ENCODE data around the gene LMTK3.
"Not testable (repeated sequence)": the region's sequence is repeated elsewhere in the genome, so short reads cannot be mapped to it uniquely, and the experiment has no call there.

Gene LMTK3

DNA sequence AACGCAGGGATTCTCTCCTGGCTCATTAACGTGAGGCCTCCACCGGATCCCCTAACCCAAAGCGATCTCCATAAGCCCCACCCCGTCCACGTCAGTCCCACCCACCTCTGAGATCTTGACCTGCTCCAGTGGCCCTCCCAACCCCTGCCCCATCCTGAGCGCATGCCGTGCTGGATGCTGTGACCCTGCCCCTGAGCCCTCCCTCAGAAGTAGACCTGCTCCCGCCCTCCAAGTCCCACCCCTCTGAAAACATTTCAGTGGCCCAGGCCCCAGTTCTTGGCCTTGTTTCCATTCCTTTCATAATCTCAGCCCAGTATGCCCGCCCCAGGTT, 19.9 kb downstream of the LMTK3 start:
- Histone ChIP-seq H3K9me3 (ENCODE audit: control insufficient read depth, insufficient read depth, low read length) (no peaks in the 10 kb centered on the region), H3K36me3 (ENCODE audit: insufficient read depth, low read length) (0 out of 2 replicates have a peak, but pooled peaks cover 2% of the 10 kb centered on the region), H3K9ac (ENCODE audit: low read depth, low read length) (peak overlapping the region; percentile 46; the same call in 1 of the 2 replicates), H3K4me1 (ENCODE audit: insufficient read depth, low read length) (0 out of 2 replicates have a peak, but pooled peaks cover 6% of the 10 kb centered on the region)

DNA sequence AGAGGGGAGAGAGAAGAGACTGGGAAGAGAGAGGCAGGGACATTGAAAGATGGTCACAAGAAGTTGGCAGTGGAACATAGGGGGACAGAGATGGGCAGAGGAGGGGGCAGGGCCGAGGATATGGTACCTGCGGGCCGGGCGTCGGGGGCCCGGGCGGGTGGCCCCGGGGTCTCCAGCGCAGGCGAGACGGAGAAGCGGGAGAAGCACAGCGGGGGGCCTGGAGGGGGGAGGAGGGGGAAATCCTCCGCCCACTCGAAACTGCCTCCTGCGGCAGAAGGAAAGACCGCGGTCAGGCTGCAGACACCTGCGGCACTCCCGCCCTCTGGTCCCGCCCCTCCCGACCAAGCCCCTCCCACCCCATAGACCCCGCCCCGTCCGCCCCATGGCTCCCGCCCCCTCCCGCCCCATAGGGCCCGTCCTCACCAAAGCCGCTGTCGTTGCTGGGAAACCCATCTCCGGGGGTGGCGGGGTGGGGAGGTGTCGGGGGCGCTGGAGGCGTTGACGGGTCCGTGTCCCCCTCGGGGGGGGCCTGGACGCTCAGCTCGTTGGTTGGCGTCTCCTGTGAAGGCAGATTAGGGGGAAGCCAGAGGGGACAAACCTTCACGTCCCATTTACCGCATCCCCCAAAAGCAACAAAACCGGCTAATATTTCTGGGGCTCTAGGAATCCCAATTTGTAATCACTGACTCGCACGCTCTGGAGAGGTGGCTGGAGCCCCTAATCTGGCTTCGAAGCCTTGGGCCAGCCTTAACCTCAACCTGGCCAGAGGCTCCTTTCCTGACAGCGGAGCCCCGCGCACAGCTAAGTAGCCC, 20.4 kb downstream of the LMTK3 start:
- 0 out of 2 replicates have a peak, but pooled peaks cover 6% of the 10 kb centered on the region for H3K4me1 ChIP-seq (ENCODE audit: insufficient read depth, low read length)
- no peaks in the 10 kb centered on the region for H3K9me3 ChIP-seq (ENCODE audit: control insufficient read depth, insufficient read depth, low read length)
- H3K9ac ChIP-seq (ENCODE audit: low read depth, low read length), result peak overlapping the region; percentile 52; the same call in 1 of the 2 replicates
- 0 out of 2 replicates have a peak, but pooled peaks cover 2% of the 10 kb centered on the region for H3K36me3 ChIP-seq (ENCODE audit: insufficient read depth, low read length)

DNA sequence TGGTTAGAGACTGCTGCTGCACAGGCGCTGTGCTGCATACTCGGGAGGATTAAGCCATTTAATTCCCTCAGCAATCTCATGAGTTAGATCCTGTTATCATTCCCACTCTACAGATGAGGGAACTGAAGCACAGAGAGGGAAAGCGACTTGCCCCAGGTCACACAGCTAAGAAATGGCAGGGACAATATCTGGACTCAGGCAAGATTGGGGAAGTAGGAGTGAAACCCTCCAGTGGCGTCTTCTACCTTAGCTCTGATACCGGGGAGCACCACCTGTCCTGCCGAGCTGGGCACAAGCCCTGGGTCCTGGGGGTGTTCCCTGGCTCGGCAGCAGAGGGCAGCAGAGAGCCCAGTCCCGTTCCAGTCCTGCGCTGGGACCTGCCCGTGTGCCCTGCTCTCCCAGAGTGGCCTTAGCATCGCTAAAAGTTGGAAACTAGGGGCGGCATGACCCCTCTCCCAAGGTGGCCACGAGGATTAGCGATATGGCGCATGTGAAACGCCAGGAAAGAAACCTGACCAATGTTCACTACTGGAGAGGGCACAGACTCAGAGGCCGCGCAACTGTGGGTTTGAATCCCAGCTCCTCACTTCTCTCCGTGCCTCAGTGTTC, 21.9 kb downstream of the LMTK3 start:
- no peak overlapping the region; the same call in 1 of the 2 replicates for H3K9ac ChIP-seq (ENCODE audit: low read depth, low read length)
- H3K36me3 ChIP-seq (ENCODE audit: insufficient read depth, low read length), result 0 out of 2 replicates have a peak, but pooled peaks cover 2% of the 10 kb centered on the region
- H3K9me3 ChIP-seq (ENCODE audit: control insufficient read depth, insufficient read depth, low read length), result no peaks in the 10 kb centered on the region
- H3K4me1 ChIP-seq (ENCODE audit: insufficient read depth, low read length), result 0 out of 2 replicates have a peak, but pooled peaks cover 6% of the 10 kb centered on the region

DNA sequence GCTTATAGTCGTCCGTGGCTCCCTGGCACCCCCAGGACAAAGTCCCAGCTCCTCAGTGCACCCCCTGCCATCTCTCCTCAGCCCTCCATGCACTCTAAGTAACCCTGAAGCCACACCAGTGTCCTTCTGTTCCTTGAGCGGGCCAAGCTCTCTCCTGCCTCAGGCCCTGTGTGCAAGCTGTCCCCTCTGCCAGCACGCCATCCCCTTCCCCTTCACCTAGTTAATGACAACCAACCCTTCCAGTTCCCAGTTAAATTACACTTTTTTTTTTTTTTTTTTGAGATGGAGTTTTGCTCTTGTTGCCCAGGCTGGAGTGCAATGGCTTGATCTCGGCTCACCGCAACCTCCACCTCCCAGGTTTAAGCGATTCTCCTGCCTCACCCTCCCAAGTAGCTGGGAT, 23.2 kb downstream of the LMTK3 start:
- H3K9me3 ChIP-seq (ENCODE audit: control insufficient read depth, insufficient read depth, low read length); H3K36me3 ChIP-seq (ENCODE audit: insufficient read depth, low read length); H3K9ac ChIP-seq (ENCODE audit: low read depth, low read length); H3K4me1 ChIP-seq (ENCODE audit: insufficient read depth, low read length): not testable (repeated sequence)

DNA sequence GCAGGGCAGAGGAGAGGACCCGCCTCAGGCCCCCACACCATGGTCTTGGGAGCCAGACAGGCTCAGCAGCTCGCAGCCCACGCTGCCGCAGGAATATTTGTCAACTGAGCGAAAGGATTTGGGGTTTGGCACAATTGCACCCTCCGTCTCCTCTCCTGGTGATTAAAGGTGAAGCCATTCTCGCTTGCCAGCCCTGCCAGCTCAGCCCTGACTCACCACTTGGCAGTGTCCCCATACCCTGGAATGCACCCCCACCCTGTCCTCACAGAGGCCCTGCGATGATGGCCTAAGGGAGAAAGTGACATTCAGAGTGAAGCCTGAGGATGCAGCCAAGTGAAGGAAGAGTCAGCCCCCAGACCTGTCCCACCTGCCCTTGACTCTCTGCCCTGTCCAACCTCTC, 23.7 kb downstream of the LMTK3 start:
- Histone ChIP-seq H3K9me3 (ENCODE audit: control insufficient read depth, insufficient read depth, low read length) (no peaks in the 10 kb centered on the region), H3K4me1 (ENCODE audit: insufficient read depth, low read length) (0 out of 2 replicates have a peak, but pooled peaks cover 6% of the 10 kb centered on the region), H3K9ac (ENCODE audit: low read depth, low read length) (no peak overlapping the region), H3K36me3 (ENCODE audit: insufficient read depth, low read length) (0 out of 2 replicates have a peak, but pooled peaks cover 2% of the 10 kb centered on the region)

DNA sequence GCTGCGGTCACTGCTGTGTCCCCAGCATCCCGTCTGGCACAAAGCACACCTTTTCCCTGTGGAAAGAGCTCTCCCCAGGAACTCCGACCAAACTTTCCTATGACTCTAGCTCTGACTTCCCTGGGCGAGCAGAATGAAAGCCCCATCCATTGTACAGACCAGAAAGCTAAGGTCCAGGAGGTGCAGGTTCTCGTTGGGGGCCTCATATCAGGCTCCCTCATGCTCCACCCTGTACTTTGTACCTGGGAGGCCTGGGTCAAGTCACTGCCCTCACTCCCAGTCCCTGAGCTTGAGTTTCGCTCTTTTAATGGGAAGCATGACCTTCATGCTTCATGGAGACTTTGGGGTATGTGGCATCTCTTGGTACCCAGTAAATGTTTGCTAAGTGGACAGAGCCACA, 24.1 kb downstream of the LMTK3 start:
- Histone ChIP-seq H3K9ac (ENCODE audit: low read depth, low read length) (no peak overlapping the region), H3K9me3 (ENCODE audit: control insufficient read depth, insufficient read depth, low read length) (no peaks in the 10 kb centered on the region), H3K4me1 (ENCODE audit: insufficient read depth, low read length) (0 out of 2 replicates have a peak, but pooled peaks cover 6% of the 10 kb centered on the region), H3K36me3 (ENCODE audit: insufficient read depth, low read length) (0 out of 2 replicates have a peak, but pooled peaks cover 2% of the 10 kb centered on the region)

DNA sequence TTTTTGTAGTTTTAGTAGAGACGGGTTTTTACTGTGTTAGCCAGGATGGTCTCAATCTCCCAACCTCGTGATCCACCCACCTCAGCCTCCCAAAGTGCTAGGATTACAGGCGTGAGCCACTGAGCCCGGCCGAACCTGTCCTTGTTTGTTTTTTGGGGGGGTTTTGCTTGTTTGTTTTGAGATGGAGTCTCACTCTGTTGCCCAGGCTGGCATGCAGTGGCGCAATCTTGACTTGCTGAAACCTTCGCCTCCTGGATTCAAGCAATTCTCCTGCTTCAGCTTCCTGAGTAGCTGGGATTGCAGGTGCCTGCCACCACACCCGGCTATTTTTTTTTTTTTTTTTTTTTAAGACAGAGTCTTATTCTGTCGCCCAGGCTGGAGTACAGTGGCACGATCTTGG, 24.9 kb downstream of the LMTK3 start:
- H3K36me3 ChIP-seq (ENCODE audit: insufficient read depth, low read length); H3K9ac ChIP-seq (ENCODE audit: low read depth, low read length); H3K4me1 ChIP-seq (ENCODE audit: insufficient read depth, low read length); H3K9me3 ChIP-seq (ENCODE audit: control insufficient read depth, insufficient read depth, low read length): not testable (repeated sequence)

DNA sequence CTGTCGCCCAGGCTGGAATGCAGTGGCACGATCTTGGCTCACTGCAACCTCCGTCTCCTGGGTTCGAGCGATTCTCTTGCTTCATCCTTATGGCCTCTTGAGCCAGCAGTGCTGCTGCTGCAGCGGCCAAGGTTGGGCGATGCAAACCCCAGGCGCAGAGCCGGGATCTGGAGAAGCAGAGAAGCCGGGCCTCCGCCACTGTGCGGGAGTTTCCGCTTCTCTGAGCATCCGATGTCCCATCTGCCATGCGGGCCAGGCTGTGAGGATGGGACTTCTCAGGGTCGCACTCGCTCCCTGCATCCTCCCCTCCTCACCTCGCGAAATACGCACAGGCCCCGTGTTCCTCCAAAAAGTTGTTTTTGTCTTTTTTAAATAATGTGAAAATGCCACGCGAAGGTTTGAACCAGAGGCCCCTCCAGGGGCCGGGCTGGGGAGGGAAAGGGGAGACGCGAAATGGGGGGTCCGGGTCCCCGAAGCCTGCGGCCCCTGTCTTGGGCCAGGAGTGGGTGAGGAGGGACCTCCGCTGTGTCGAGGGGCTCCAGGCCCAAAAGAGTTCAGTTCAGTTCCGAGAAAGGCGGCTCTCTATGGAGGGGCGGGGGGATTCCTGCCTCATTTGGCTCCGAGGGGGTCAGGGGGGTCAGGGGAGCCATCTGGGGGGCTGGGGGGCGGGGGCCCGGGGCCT, 26.6 kb downstream of the LMTK3 start:
- Histone ChIP-seq H3K9me3 (ENCODE audit: control insufficient read depth, insufficient read depth, low read length) (no peaks in the 10 kb centered on the region), H3K9ac (ENCODE audit: low read depth, low read length) (no peak overlapping the region), H3K36me3 (ENCODE audit: insufficient read depth, low read length) (peaks cover 2% of the 10 kb centered on the region; the same call in 1 of the 2 replicates), H3K4me1 (ENCODE audit: insufficient read depth, low read length) (no peaks in the 10 kb centered on the region)

DNA sequence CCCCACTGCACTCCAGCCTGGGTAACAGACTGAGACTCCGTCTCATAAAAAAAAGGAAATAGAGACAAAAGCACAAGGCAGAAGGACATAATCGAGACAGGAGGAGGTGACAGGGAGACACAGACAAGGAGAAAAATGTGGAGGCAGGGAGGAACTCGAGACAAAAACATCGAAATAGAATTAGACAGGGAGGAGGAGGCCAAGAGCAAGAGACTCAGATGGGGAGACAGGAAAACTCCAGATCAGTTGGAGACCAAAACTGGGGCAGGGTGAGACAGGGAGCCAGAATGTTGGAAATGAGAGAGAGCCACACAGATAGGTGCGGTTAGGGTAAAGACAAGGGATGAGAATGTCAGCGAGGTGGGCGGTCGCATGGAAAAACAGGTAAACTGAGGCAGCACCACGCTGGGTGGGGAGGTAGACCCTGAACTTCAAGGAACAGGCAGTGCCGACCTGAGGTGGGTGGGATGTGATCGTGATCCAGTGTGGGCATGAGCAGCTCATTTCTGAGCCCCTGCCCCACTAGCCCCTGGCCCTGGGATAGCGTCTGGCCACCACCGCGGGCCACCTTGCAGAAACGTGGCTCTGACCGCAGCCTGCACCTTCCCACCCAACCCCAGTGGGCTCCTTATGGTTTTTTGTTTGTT, 27.3 kb downstream of the LMTK3 start:
- no peaks in the 10 kb centered on the region for H3K9me3 ChIP-seq (ENCODE audit: control insufficient read depth, insufficient read depth, low read length)

DNA sequence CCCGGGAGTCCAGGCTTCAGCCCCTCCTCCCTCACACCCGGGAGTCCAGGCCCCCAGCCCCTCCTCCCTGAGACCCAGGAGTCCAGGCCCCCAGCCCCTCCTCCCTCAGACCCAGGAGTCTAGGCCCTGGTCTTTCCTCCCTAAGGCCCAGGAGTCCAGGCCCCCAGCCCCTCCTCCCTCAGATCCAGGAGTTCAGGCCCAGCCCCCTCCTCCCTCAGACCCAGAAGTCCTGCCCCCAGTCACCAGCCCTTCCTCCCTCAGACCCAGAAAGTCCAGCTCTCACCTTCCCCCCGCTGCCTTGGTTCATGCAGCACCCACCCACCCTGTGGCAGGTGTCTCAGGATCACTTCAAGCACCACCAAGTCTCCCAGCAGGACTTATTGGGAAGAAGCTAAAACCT, 28.3 kb downstream of the LMTK3 start:
- Histone ChIP-seq H3K4me1 (ENCODE audit: insufficient read depth, low read length) (no peaks in the 10 kb centered on the region), H3K9ac (ENCODE audit: low read depth, low read length) (no peak overlapping the region), H3K36me3 (ENCODE audit: insufficient read depth, low read length) (peaks cover 2% of the 10 kb centered on the region; the same call in 1 of the 2 replicates), H3K9me3 (ENCODE audit: control insufficient read depth, insufficient read depth, low read length) (no peaks in the 10 kb centered on the region)

More for the DNA sequence above, 27.3 kb downstream of the LMTK3 start:
- Histone ChIP-seq H3K4me1 (ENCODE audit: insufficient read depth, low read length) (no peaks in the 10 kb centered on the region), H3K36me3 (ENCODE audit: insufficient read depth, low read length) (peaks cover 2% of the 10 kb centered on the region; the same call in 1 of the 2 replicates), H3K9ac (ENCODE audit: low read depth, low read length) (no peak overlapping the region)

DNA sequence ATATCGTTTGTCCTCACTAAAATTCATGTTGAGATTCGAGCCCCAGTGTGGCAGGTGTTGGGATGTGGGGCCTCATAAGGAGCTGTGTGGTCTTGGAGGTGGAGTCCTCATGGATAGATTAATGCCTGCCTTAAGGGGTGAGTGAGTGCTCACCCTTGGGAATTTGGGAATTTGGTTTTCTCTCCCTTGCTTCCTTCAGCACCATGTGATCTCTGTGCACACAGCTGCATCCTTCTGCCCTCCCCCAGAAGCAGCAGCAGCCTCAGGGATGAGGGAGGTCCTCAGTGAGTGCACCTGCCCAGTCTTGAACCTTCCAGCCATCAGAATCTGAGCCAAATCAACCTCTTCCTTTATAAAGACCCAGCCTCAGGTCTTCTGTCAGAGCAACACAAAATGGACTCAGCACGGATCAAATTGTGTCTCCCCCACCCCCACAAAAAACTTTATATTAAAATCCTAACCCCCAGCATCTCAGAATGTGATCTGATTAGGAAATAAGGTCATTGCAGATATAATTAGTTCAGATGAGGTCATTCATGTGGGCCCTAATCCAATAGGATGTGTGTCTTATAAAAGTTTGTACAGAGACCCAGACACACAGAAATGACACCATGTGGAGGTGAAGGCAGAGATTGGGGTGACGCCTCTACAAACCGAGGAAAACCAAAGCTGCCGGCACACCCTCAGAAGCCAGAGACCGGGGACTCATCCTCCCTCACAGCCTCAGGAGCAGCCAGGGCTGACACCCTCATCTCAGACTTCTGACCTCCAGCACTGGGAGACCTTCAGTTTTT, 29.6 kb downstream of the LMTK3 start:
- Histone ChIP-seq H3K36me3 (ENCODE audit: insufficient read depth, low read length) (no peaks in the 10 kb centered on the region; the same call in none of the 2 replicates), H3K9ac (ENCODE audit: low read depth, low read length) (no peak overlapping the region), H3K4me1 (ENCODE audit: insufficient read depth, low read length) (no peaks in the 10 kb centered on the region)

DNA sequence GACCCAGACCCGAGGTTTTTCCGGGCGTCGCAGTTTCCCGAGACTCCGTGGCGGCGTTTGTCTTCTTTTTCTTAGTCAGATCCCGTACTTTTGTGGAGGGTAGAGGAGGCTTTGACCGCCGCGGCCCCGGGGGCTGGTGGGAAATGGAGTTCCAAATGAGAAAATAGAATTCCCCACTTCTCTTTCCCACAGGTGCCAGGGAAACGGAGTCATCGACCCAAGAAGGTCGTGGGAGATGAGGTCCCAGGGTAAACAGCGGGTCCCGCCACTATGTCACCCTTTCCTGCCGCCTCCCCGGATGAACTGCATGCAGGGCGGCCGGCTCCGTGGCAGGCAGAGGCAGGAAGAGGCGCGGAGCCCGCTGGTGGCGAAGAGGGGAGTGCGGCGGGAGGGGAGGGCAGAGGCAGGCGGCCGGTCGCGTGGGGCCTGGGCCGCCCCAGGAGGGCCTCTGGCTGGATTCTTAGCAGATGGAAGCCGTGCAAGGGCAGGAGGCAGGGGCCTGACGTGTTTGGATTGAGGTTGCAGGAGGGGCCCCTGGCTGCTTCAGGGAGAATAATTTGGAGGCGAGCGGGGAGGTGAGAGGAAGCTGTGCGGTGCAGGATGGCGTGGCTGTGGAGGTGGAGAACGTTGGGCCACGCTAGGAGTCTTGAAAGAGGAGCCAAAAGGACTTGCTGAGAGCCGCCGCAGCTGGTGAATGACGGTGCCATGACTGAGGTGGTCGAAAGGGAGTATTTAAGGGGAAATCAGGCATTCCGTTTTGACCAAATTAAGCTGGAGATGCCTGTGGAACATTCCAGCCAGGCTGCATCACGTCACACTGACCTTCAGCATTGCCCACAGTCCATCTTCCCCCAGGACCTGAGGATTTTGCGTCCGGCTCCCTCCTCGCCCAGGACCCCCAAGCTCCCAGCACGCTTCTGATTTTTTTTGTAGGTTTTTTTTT, 30.8 kb downstream of the LMTK3 start:
- Histone ChIP-seq H3K9me3 (ENCODE audit: control insufficient read depth, insufficient read depth, low read length) (no peaks in the 10 kb centered on the region), H3K36me3 (ENCODE audit: insufficient read depth, low read length) (peaks cover 3% of the 10 kb centered on the region), H3K4me1 (ENCODE audit: insufficient read depth, low read length) (no peaks in the 10 kb centered on the region), H3K9ac (ENCODE audit: low read depth, low read length) (peak overlapping the region; percentile 52; the same call in 1 of the 2 replicates)

More for the DNA sequence above, 29.6 kb downstream of the LMTK3 start:
- H3K9me3 ChIP-seq (ENCODE audit: control insufficient read depth, insufficient read depth, low read length), result no peaks in the 10 kb centered on the region

DNA sequence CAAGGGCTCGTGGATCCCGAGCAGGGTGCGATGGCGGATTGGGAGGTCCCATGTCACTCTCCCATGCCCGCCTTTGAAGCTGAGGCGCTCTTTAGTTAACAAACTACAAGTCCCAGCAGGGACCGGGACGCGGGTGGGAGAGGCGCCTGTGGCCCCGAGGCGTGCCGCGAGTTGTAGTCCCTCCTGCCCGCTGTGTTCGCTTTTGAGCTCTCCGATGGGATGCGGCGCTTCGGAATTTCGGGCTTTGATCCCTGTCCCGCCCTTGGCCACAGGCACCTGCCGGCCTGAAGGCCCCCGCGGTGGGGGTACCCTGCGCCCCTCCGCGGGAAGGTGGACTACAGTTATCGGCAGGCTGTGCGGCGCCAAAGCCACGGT, 31.5 kb downstream of the LMTK3 start:
- Histone ChIP-seq H3K9ac (ENCODE audit: low read depth, low read length) (peak overlapping the region; percentile 52; the same call in 1 of the 2 replicates), H3K36me3 (ENCODE audit: insufficient read depth, low read length) (peaks cover 8% of the 10 kb centered on the region), H3K4me1 (ENCODE audit: insufficient read depth, low read length) (no peaks in the 10 kb centered on the region), H3K9me3 (ENCODE audit: control insufficient read depth, insufficient read depth, low read length) (no peaks in the 10 kb centered on the region)
